B cell (primary cell): ENCODE data around the gene AIRE. TPM values are rescaled to one million over a fixed set of nuclear protein-coding genes. Genes with fewer than 3 reads are reported as not detected.

ENCODE experiments used
- ATAC-seq: fragments of 200-7000 bp; cut with Tn5 transposase; one replicate; pipeline ENCODE4 v1.10.0; 2021; ENCODE audit warnings: low read depth, mild to moderate bottlenecking, moderate number of reproducible peaks, moderate library complexity
- CTCF ChIA-PET: fragments of 350-600 bp; sonication (Branson Sonifier 250); formaldehyde crosslinking; loops from one replicate; lab custom pipeline; 2021; ENCODE audit warnings: antibody characterized with exemption, inconsistent platforms; lab: Charles Lee
- POLR2A ChIA-PET: fragments of 350-600 bp; sonication (Branson Sonifier 250); formaldehyde crosslinking; loops from one replicate; lab custom pipeline; 2021; ENCODE audit warnings: antibody characterized with exemption; lab: Charles Lee
- DNase-seq: peaks from one replicate; pipeline ENCODE4 v3.0.0; 2013
- H2AFZ ChIP-seq: 2 replicates; pipeline ENCODE4 v1.6.1; 2012; ENCODE audit warnings: mild to moderate bottlenecking, low read depth, low read length; ENCODE audit not compliant: insufficient read depth, poor library complexity, severe bottlenecking
- H3K27ac ChIP-seq, 2 donors: 1 replicate in 1 of 2; 2 replicates in 1 of 2; pipeline ENCODE4 v1.5.1; 2012 to 2013; ENCODE audit warnings: low read length in 2 of 2, mild to moderate bottlenecking in 2 of 2, moderate library complexity in 1 of 2
- H3K27me3 ChIP-seq, 4 experiments: fragments of 200-600 bp in 1 of 4; sonication (generic) in 1 of 4; replicated peaks in 1 of 4; 1 replicate in 2 of 4; 2 replicates in 2 of 4; pipeline versions ENCODE4 v1.6.1 to v1.7.0; 2013 to 2016; ENCODE audit warnings: low read length in 3 of 4, mild to moderate bottlenecking in 2 of 4, mixed read lengths in 1 of 4, moderate library complexity in 1 of 4; ENCODE audit not compliant: insufficient read depth in 4 of 4, control insufficient read depth in 3 of 4; ENCODE audit errors: control extremely low read depth in 1 of 4
- H3K36me3 ChIP-seq, 2 experiments: replicated peaks in 1 of 2; 1 replicate in 1 of 2; 2 replicates in 1 of 2; pipeline versions ENCODE4 v1.6.1 to v1.7.1; 2013; ENCODE audit warnings: low read length in 1 of 2; ENCODE audit not compliant: insufficient read depth in 2 of 2, control insufficient read depth in 1 of 2; ENCODE audit errors: control extremely low read depth in 1 of 2, extremely low read depth in 1 of 2
- H3K4me1 ChIP-seq, 2 donors: fragments of 200-600 bp in 1 of 2; sonication (generic) in 1 of 2; 1 replicate in 1 of 2; 2 replicates in 1 of 2; pipeline versions ENCODE4 v1.5.1 to v1.6.1; 2013 to 2017; ENCODE audit warnings: low read length in 2 of 2; ENCODE audit not compliant: control insufficient read depth in 2 of 2, insufficient read depth in 2 of 2
- H3K4me2 ChIP-seq: replicated peaks from 2 replicates; pipeline ENCODE3; 2012; ENCODE audit warnings: mild to moderate bottlenecking, low read depth, low read length; ENCODE audit not compliant: poor library complexity, severe bottlenecking
- H3K4me3 ChIP-seq, 5 experiments: fragments of 200-600 bp in 1 of 5; sonication (generic) in 1 of 5; 1 replicate in 3 of 5; 2 replicates in 2 of 5; pipeline versions ENCODE4 v1.5.1 to v1.7.0; 2011 to 2016; ENCODE audit warnings: low read length in 4 of 5, mild to moderate bottlenecking in 4 of 5, low read depth in 2 of 5, control low read depth in 1 of 5, moderate library complexity in 1 of 5; ENCODE audit not compliant: insufficient read depth in 1 of 5; ENCODE audit errors: control extremely low read depth in 1 of 5, extremely low read depth in 1 of 5
- H3K79me2 ChIP-seq: fragments of 200-600 bp; sonication (generic); one replicate; pipeline ENCODE4 v1.6.0; 2016; ENCODE audit warnings: low read length; ENCODE audit not compliant: control insufficient read depth, insufficient read depth
- H3K9ac ChIP-seq: fragments of 200-600 bp; sonication (generic); 2 replicates; pipeline ENCODE4 v1.6.1; 2017; ENCODE audit warnings: mild to moderate bottlenecking, low read length, moderate library complexity
- H3K9me3 ChIP-seq, 3 donors: one replicate each; pipeline versions ENCODE4 v1.6.1 to v1.7.1; 2013; ENCODE audit warnings: low read length in 2 of 3; ENCODE audit not compliant: control insufficient read depth in 2 of 3, insufficient read depth in 1 of 3; ENCODE audit errors: control extremely low read depth in 1 of 3
- H4K20me1 ChIP-seq: 2 replicates; pipeline ENCODE4 v1.6.0; 2012; ENCODE audit warnings: mild to moderate bottlenecking, low read length; ENCODE audit not compliant: insufficient read depth, control insufficient read depth, poor library complexity, severe bottlenecking
- H3K27ac Mint-ChIP-seq: one replicate; pipeline ENCODE4 v1.8.0; 2021; ENCODE audit warnings: mixed read lengths
- H3K27me3 Mint-ChIP-seq: one replicate; pipeline ENCODE4 v1.8.0; 2021; ENCODE audit warnings: mixed read lengths
- H3K4me1 Mint-ChIP-seq: one replicate; pipeline ENCODE4 v1.8.0; 2021; ENCODE audit warnings: mixed read lengths
- H3K4me3 Mint-ChIP-seq: one replicate; pipeline ENCODE4 v1.8.0; 2021; ENCODE audit warnings: mixed read lengths
- H3K9me3 Mint-ChIP-seq: one replicate; pipeline ENCODE4 v1.8.0; 2022; ENCODE audit warnings: mixed read lengths; ENCODE audit not compliant: insufficient read depth
- CTCF ChIP-seq: fragments of 200-600 bp; IDR thresholded peaks from one replicate; pipeline ENCODE4 v1.8.0; 2022; ENCODE audit warnings: antibody characterized with exemption, mild to moderate bottlenecking
- EZH2 ChIP-seq: IDR thresholded peaks from 2 replicates; pipeline ENCODE4 v1.6.1; 2012; ENCODE audit warnings: borderline replicate concordance, low read depth, mild to moderate bottlenecking, moderate library complexity, low read length; ENCODE audit not compliant: insufficient read depth, poor library complexity, severe bottlenecking
- WGBS: methylation state at CpG from one replicate; pipeline ENCODE4 v1.1.5; 2013; ENCODE audit warnings: missing lambda C conversion rate; ENCODE audit not compliant: insufficient coverage; 5-methylcytosine and 5-hydroxymethylcytosine counted together
- intact Hi-C: fragments of 100-400 bp; cut with micrococcal nuclease; formaldehyde crosslinking; loops from one replicate; pipeline ENCODE4 v1.10.0; 2022
- polyA plus RNA-seq: library from polyadenylated mRNA; depleted of rRNA; stranded (reverse); fragments of >200 nt; gene quantifications from 2 replicates; pipeline ENCODE4 v1.2.3, GENCODE V29; 2012
- total RNA-seq, 2 donors: library from RNA; stranded (reverse); fragments of 120-200 nt in 1 of 2; gene quantifications; 1 replicate in 1 of 2; 2 replicates in 1 of 2; pipeline versions ENCODE4 v1.2.3 to v1.2.4, GENCODE V29; 2013 to 2022

Gene AIRE
- total and polyA plus RNA-seq, 2 donors (not counting 1 experiment from before 2014, with no cell fraction given) = 0.37 TPM; not detected in 1

- Mint-ChIP-seq H3K9me3 (no peaks in the 10 kb centered on the region), H3K27ac (no peak overlapping the region), H3K27me3 (no peaks in the 10 kb centered on the region), H3K4me1 (no peaks in the 10 kb centered on the region), H3K4me3 (no peak overlapping the region)
- intact Hi-C loops = no loop called here
- Histone ChIP-seq H3K9ac (no peak overlapping the region), H3K79me2 (no peaks in the 10 kb centered on the region), H3K4me1 (no peaks in the 10 kb centered on the region), H3K27me3 (no peaks in the 10 kb centered on the region), H3K4me2 (no peak overlapping the region), H3K4me3 (no peak overlapping the region), H4K20me1 (peaks cover 56% of the 10 kb centered on the region), H3K36me3 (peaks cover 0 to 82% of the 10 kb centered on the region in 2 experiments), H2AFZ (no peak overlapping the region), H3K9me3 (no peaks in the 10 kb centered on the region), H3K27ac (no peak overlapping the region)
- ChIA-PET CTCF (no interaction called here), POLR2A (no interaction called here)
- no peak for TF ChIP-seq CTCF
- no peak for TF ChIP-seq EZH2
- DNase-seq (no peak), ATAC-seq (no peak)
- WGBS = 98% methylated on average over 12 of the region's 13 CpGs
Measured at GRCh38 chr21:44320847-44321246, 35.2 kb downstream of the AIRE start.

- CTCF ChIA-PET = no interaction called here
- no peak overlapping the region for H3K27ac ChIP-seq
- H3K9ac ChIP-seq = no peak overlapping the region
- Mint-ChIP-seq H3K27ac (no peak overlapping the region), H3K4me1 (no peaks in the 10 kb centered on the region), H3K4me3 (no peak overlapping the region), H3K27me3 (no peaks in the 10 kb centered on the region), H3K9me3 (no peaks in the 10 kb centered on the region)
- H3K9me3 ChIP-seq = no peaks in the 10 kb centered on the region
- H3K79me2 ChIP-seq = no peaks in the 10 kb centered on the region
- H3K4me2 ChIP-seq = no peak overlapping the region
- H3K4me3 ChIP-seq = no peak overlapping the region
- H3K27me3 ChIP-seq = no peaks in the 10 kb centered on the region
- 94% methylated on average over 23 of the region's 23 CpGs for WGBS
- TF ChIP-seq EZH2 = no peak
- no peak for TF ChIP-seq CTCF
- H3K36me3 ChIP-seq = peaks cover 0 to 77% of the 10 kb centered on the region in 2 experiments
- POLR2A ChIA-PET = no interaction called here
- DNase-seq = no peak
- intact Hi-C loops = no loop called here
- no peaks in the 10 kb centered on the region for H3K4me1 ChIP-seq
- H4K20me1 ChIP-seq = peaks cover 51% of the 10 kb centered on the region
- ATAC-seq = no peak
- H2AFZ ChIP-seq = no peak overlapping the region
Measured at GRCh38 chr21:44321846-44322450, 36.3 kb downstream of the AIRE start.
